NCI-H2196 (cell line): ENCODE data around the gene SLC38A11.

ENCODE experiments used
- DNase-seq: peaks from one replicate; lab custom pipeline; 2025; ENCODE audit not compliant: unreplicated experiment; lab: John Stamatoyannopoulos, UW

The SLC38A11 gene

DNA sequence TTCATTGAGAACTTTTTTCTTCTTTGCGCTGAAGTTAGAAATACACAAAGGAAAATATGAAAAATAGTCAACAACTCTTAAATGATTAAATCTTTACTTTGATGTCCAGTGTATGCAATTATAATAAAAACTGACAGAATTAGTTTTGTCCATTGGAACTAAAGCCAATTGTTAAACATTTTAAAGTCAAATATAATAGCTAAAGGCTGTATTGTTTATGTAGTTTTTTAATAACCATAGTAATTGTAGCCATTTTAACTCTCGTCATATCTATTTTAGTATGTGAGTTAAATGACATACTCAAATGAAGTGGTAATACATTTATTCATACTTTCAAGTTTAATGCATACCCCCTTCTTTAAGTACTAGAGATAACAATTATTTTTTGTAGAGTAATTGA, 109.0 kb downstream of the SLC38A11 start:
- DNase-seq: no peak
